NB4 (cell line): ENCODE results near the gene CDH10.

ENCODE experiments used
- DNase-seq: peaks from one replicate; pipeline ENCODE4 v3.0.0; 2010; ENCODE audit warnings: low read depth
- H3K4me3 ChIP-seq: one replicate; pipeline ENCODE4 v1.5.1; 2011; ENCODE audit warnings: mild to moderate bottlenecking, low read depth, low read length, moderate library complexity
- CTCF ChIP-seq: IDR thresholded peaks from one replicate; pipeline ENCODE4 v1.5.1; 2012; ENCODE audit warnings: low read depth, low read length
- MAX ChIP-seq: IDR thresholded peaks from 2 replicates; pipeline ENCODE4 v1.6.1; 2011; ENCODE audit warnings: low read depth, low read length
- MYC ChIP-seq: IDR thresholded peaks from 2 replicates; pipeline ENCODE4 v1.6.1; 2011; ENCODE audit warnings: low read depth, low read length
- POLR2A ChIP-seq: IDR thresholded peaks from 2 replicates; pipeline ENCODE4 v1.6.1; 2011; ENCODE audit warnings: mild to moderate bottlenecking; ENCODE audit not compliant: insufficient read length; ENCODE audit errors: extremely low read depth

CDH10 gene

GRCh38 chr5:24602188-24602587 lies 42.6 kb downstream of the CDH10 start:
- no peak for DNase-seq
- no peak overlapping the region for H3K4me3 ChIP-seq
- TF ChIP-seq MYC (no peak), CTCF (no peak), MAX (no peak), POLR2A (no peak)

- no peak for DNase-seq
- TF ChIP-seq POLR2A (no peak), MYC (no peak), CTCF (no peak), MAX (no peak)
- H3K4me3 ChIP-seq: no peak overlapping the region
Measured at GRCh38 chr5:24598956-24599355, 45.8 kb downstream of the CDH10 start.

- no peak for DNase-seq
- TF ChIP-seq CTCF: no peak
- no peak overlapping the region for H3K4me3 ChIP-seq
Measured at GRCh38 chr5:24595329-24595728, 49.4 kb downstream of the CDH10 start.

GRCh38 chr5:24591426-24591825 lies 53.4 kb downstream of the CDH10 start:
- DNase-seq: no peak
- TF ChIP-seq MYC (no peak), POLR2A (no peak), MAX (no peak), CTCF (no peak)
- H3K4me3 ChIP-seq: no peak overlapping the region

- no peak for DNase-seq
- TF ChIP-seq CTCF: no peak
- no peak for TF ChIP-seq MYC
- no peak for TF ChIP-seq POLR2A
- no peak for TF ChIP-seq MAX
- no peak overlapping the region for H3K4me3 ChIP-seq
Measured at GRCh38 chr5:24589566-24589965, 55.2 kb downstream of the CDH10 start.

GRCh38 chr5:24585751-24586150 lies 59.0 kb downstream of the CDH10 start:
- TF ChIP-seq MYC (no peak), CTCF (no peak), POLR2A (no peak)
- H3K4me3 ChIP-seq: no peak overlapping the region
- DNase-seq: no peak
